Adrenal gland (tissue), 12 donors: ENCODE data around the gene P4HA2. TPM values are rescaled to one million over a fixed set of nuclear protein-coding genes. Genes with fewer than 3 reads are reported as not detected.
A peak's percentile ranks its signal among the peaks of the same experiment; 100 is the strongest.

Source experiments
- DNase-seq, 7 donors: peaks; one replicate each; pipeline ENCODE4 v3.0.0-alpha.2; 2019 to 2020
- H3K27ac ChIP-seq, 5 donors: fragments of 200-600 bp; sonication (generic) in 4 of 5; 1 replicate in 3 of 5; 2 replicates in 2 of 5; pipeline versions ENCODE4 v1.5.1 to v1.8.0; 2016 to 2020; ENCODE audit warnings: mild to moderate bottlenecking in 1 of 5
- H3K27me3 ChIP-seq: fragments of 200-600 bp; 2 replicates; pipeline ENCODE4 v1.8.0; 2021
- H3K36me3 ChIP-seq, 2 donors: fragments of 200-600 bp; replicated peaks in 1 of 2; 1 replicate in 1 of 2; 2 replicates in 1 of 2; pipeline versions ENCODE4 v1.5.1 to v1.8.0; 2018 to 2022
- H3K4me1 ChIP-seq, 2 donors: fragments of 200-600 bp; replicated peaks in 1 of 2; 1 replicate in 1 of 2; 2 replicates in 1 of 2; pipeline versions ENCODE4 v1.5.1 to v1.8.0; 2018 to 2021
- H3K4me3 ChIP-seq, 4 donors: fragments of 200-600 bp; sonication (generic) in 3 of 4; one replicate each; pipeline ENCODE4 v1.5.1; 2016 to 2018
- H3K9me3 ChIP-seq, 3 donors: fragments of 200-600 bp; sonication (generic) in 1 of 3; replicated peaks in 1 of 3; 1 replicate in 2 of 3; 2 replicates in 1 of 3; pipeline versions ENCODE4 v1.5.1 to v1.8.0; 2016 to 2021
- POLR2A ChIP-seq, 2 donors: fragments of 450-650 bp; IDR thresholded peaks; one replicate each; pipeline ENCODE4 v1.6.1; 2017; ENCODE audit warnings: antibody characterized with exemption in 2 of 2, mild to moderate bottlenecking in 2 of 2, moderate library complexity in 1 of 2
- WGBS, 4 donors: extraction: QIAGEN DNeasy Blood & Tissue Kit in 2 of 4; methylation state at CpG; one replicate each; pipeline versions ENCODE4 v1.1.5 to v1.1.7; 2013 to 2017; 5-methylcytosine and 5-hydroxymethylcytosine counted together
- intact Hi-C, 2 donors: fragments of 100-400 bp; cut with DNase I; formaldehyde crosslinking; loops; one replicate each; pipeline versions ENCODE4 v1.14.1 to v1.15.0; 2022 to 2023
- polyA plus RNA-seq, 3 donors: library from polyadenylated mRNA; stranded (reverse); fragments of 200-250 nt in 2 of 3; fragments of 350-450 nt in 1 of 3; fragmentation: Illumina TruSeq in 1 of 3; extraction: RNeasy Lipid Tissue Mini Kit (QIAGEN cat#74804) in 1 of 3; gene quantifications; one replicate each; pipeline ENCODE4 v1.2.3, GENCODE V29; 2013 to 2014
- total RNA-seq, 9 donors: library from RNA; depleted of rRNA in 4 of 9; stranded (reverse); fragments of >200 nt in 4 of 9; fragments of 120-200 nt in 1 of 9; fragmentation: NEBNext Ultra II Directional in 1 of 9; extraction: Animal tissue kit (Norgen Biotek cat#: 25700) in 1 of 9; gene quantifications; one replicate each; pipeline versions ENCODE4 v1.1.0 to v1.2.4, GENCODE V29; 2013 to 2023
- TF ChIP-seq, protein P1 (sequence below), 6 experiments: fragments of 450-650 bp in 4 of 6; fragments of 200-600 bp in 2 of 6; sonication (generic) in 1 of 6; IDR thresholded peaks; 1 replicate in 5 of 6; 2 replicates in 1 of 6; pipeline versions ENCODE4 v1.5.1 to v1.8.0; 2016 to 2021; ENCODE audit warnings: antibody characterized with exemption in 6 of 6, mild to moderate bottlenecking in 2 of 6, moderate library complexity in 1 of 6
- donor health status: healthy with polysubstance abuse.
- donor health status: Bipolar disorder and iron deficiency.
- donor health status: DM: yes; HTN: yes; CAD: no.
- donor health status: DM: no; HTN: no; CAD: no.
- donor health status: DM: no; HTN: no; CAD: no.
- donor health status: DM: yes; HTN: yes; CAD: no.

The P4HA2 gene
- total and polyA plus RNA-seq, 12 donors: 9.9 to 34.0 (median 15.5) TPM

DNA sequence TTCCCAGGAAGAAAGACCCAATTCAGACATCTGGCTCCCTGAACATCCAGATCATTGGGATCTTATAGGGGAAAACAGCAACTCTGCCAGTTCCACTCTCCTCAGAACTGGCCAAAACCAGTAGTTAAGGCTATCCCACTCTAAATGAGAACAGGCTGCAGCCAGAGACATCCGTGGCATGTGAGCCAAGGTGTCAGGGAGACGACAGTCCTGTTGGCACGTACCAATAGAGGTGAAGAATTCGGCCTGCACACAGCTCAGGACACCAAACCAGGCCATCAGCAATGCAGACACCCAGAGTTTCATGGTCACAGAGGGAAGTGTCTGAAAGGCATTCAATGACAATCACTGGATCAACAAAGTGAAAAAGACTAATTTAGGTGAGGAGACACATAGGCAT, 9.3 kb downstream of the P4HA2 start:
- no peak for TF ChIP-seq POLR2A (IDR thresholded peaks at IDR 0.05)
- TF ChIP-seq, protein P1, sequence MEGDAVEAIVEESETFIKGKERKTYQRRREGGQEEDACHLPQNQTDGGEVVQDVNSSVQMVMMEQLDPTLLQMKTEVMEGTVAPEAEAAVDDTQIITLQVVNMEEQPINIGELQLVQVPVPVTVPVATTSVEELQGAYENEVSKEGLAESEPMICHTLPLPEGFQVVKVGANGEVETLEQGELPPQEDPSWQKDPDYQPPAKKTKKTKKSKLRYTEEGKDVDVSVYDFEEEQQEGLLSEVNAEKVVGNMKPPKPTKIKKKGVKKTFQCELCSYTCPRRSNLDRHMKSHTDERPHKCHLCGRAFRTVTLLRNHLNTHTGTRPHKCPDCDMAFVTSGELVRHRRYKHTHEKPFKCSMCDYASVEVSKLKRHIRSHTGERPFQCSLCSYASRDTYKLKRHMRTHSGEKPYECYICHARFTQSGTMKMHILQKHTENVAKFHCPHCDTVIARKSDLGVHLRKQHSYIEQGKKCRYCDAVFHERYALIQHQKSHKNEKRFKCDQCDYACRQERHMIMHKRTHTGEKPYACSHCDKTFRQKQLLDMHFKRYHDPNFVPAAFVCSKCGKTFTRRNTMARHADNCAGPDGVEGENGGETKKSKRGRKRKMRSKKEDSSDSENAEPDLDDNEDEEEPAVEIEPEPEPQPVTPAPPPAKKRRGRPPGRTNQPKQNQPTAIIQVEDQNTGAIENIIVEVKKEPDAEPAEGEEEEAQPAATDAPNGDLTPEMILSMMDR (IDR thresholded peaks at IDR 0.05): no peak
- Histone ChIP-seq H3K27me3 (no peaks in the 10 kb centered on the region), H3K36me3 (peaks cover 0 to 11% of the 10 kb centered on the region in 2 donors), H3K27ac (no peak overlapping the region), H3K9me3 (no peaks in the 10 kb centered on the region), H3K4me3 (no peak overlapping the region), H3K4me1 (peaks cover 0 to 22% of the 10 kb centered on the region in 2 donors)
- no peak for DNase-seq
- WGBS, 4 donors: 93 to 100% (median 98%) methylated on average over 4 of the region's 4 CpGs
- intact Hi-C loops: no loop called here

GRCh38 chr5:132215329-132215728, 12.3 kb downstream of the P4HA2 start:
- whole genome bisulfite sequencing, 4 donors: 26 to 49% (median 36%) methylated on average over 4 to 5 of the region's 5 CpGs

DNA sequence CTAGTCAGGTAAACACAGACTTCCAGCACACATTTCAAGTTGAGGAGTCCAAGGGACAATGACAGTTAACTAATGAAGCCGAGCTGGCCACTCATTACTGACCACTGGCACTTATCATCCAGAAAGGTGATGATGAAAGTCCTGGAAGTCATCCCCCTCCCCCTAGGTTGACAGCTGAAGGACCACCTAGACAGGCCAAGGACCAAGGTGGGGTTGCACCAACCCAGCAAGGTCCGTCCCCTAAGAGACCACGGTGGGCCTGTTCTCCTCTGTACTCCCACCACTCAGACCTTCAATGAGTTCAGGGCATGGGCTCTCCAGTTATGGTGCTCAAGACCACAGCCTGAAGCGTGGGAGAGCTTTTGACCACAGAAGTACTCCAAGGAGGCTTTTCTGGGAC, 13.2 kb downstream of the P4HA2 start:
- H3K4me3 ChIP-seq: no peak overlapping the region
- H3K4me1 ChIP-seq: peaks cover 0 to 15% of the 10 kb centered on the region in 2 donors
- no peak for DNase-seq
- intact Hi-C loops: no loop called here
- TF ChIP-seq, protein P1 (IDR thresholded peaks at IDR 0.05): no peak
- TF ChIP-seq POLR2A (IDR thresholded peaks at IDR 0.05): no peak
- H3K36me3 ChIP-seq: peaks cover 0 to 29% of the 10 kb centered on the region in 2 donors
- peak overlapping the region in 3 of 5 donors; percentile 52 to 84 (median 79) for H3K27ac ChIP-seq
- no peaks in the 10 kb centered on the region for H3K27me3 ChIP-seq
- 95 to 96% (median 95%) methylated on average over 4 of the region's 4 CpGs for WGBS, 4 donors
- no peaks in the 10 kb centered on the region for H3K9me3 ChIP-seq

More at GRCh38 chr5:132215329-132215728, 12.3 kb downstream of the P4HA2 start:
- intact Hi-C loops: no loop called here
- H3K9me3 ChIP-seq: no peaks in the 10 kb centered on the region
- no peak overlapping the region for H3K4me3 ChIP-seq
- peak in 1 of 2 donors; percentile 53 for TF ChIP-seq POLR2A (IDR thresholded peaks at IDR 0.05)
- TF ChIP-seq, protein P1 (IDR thresholded peaks at IDR 0.05): no peak
- peak; percentile 93 to 98 (median 97) for DNase-seq
- H3K27ac ChIP-seq: peak overlapping the region in 4 of 5 donors; percentile 46 to 84 (median 66)
- peaks cover 0 to 15% of the 10 kb centered on the region in 2 donors for H3K4me1 ChIP-seq
- peaks cover 0 to 20% of the 10 kb centered on the region in 2 donors for H3K36me3 ChIP-seq
- no peaks in the 10 kb centered on the region for H3K27me3 ChIP-seq

DNA sequence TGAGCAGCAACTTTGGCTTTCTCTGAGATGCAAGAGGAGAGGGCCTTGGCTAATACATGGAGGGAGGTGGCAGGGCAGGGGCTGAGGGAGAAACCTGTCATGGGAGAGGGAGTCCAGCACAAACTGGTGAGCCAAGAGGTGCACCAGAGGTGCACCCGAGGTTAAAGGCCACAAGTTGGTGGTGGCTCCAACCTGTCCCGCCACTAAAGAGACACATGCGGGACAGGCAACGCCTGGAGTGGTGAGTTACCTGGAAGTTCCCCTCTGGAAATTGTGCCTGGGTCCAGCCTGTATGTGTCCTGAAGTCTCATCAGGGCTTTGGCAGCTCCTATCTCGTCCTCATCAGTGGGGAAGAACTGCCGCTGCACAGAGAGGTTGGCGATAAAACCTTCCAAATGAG, 14.0 kb downstream of the P4HA2 start:
- TF ChIP-seq, protein P1 (IDR thresholded peaks at IDR 0.05): no peak
- TF ChIP-seq POLR2A (IDR thresholded peaks at IDR 0.05): no peak
- WGBS, 4 donors: 97 to 100% (median 99%) methylated on average over 2 to 7 of the region's 7 CpGs
- peak in 1 of 7 donors; percentile 10 for DNase-seq
- H3K36me3 ChIP-seq: peaks cover 0 to 35% of the 10 kb centered on the region in 2 donors
- H3K27me3 ChIP-seq: no peaks in the 10 kb centered on the region
- no peak overlapping the region for H3K4me3 ChIP-seq
- intact Hi-C loops: no loop called here
- H3K9me3 ChIP-seq: no peaks in the 10 kb centered on the region
- peaks cover 0 to 15% of the 10 kb centered on the region in 2 donors for H3K4me1 ChIP-seq
- peak overlapping the region in 1 of 5 donors; percentile 84 for H3K27ac ChIP-seq
